Measurements from ENCODE around the gene MTARC1.

DNA sequence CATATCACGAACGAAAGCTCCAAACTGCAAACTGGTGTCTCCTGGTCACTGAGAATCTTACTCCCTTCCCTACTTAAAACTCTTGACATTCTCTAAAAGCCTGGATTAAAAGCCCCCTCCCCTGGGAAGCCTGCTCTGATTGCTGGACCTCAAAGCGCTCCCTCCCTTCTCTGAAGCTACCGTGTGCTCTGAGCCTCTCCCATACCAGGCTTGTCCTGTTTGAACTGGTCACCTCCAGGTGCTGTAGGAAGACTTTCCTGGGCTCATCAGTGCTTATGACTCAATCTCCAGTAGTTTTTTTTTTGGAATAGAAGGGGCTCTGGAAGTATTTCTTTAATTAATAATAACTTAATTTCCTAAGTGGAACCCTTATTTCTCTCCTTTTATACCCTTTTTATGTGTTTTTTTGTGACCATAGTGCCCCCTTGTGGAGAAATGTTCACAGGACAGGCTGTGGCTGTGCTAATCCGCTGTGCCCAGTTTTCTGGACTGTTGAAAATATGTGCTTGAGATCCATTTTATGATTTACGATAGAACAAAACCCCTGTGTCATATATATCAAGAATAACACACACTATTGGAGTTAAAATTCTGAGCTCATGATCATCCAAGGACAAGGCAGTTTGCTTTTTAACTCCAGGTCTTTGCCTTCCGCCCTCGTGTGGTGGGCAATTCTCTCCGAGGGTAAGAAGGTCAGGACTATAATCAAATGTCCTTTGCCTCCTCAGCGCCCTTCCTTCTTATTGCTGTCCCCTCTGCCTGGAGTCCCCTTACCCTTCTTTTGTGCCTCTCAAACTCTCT is 16.9 kb downstream of the MTARC1 start:
- TF ChIP-seq, protein P1, sequence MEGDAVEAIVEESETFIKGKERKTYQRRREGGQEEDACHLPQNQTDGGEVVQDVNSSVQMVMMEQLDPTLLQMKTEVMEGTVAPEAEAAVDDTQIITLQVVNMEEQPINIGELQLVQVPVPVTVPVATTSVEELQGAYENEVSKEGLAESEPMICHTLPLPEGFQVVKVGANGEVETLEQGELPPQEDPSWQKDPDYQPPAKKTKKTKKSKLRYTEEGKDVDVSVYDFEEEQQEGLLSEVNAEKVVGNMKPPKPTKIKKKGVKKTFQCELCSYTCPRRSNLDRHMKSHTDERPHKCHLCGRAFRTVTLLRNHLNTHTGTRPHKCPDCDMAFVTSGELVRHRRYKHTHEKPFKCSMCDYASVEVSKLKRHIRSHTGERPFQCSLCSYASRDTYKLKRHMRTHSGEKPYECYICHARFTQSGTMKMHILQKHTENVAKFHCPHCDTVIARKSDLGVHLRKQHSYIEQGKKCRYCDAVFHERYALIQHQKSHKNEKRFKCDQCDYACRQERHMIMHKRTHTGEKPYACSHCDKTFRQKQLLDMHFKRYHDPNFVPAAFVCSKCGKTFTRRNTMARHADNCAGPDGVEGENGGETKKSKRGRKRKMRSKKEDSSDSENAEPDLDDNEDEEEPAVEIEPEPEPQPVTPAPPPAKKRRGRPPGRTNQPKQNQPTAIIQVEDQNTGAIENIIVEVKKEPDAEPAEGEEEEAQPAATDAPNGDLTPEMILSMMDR (conservative IDR thresholded peaks at IDR 0.05) = peak; percentile 92
- TF ChIP-seq EZH2 (IDR thresholded peaks at IDR 0.05; ENCODE audit: low read depth) = no peak
